GM23338 (cell line): ENCODE measurements around the gene PRPF40B.

Source experiments
- ZNF331 ChIP-seq: fragments of 250-450 bp; sonication (Bioruptor Pico); IDR thresholded peaks from 2 replicates; pipeline ENCODE4 v1.5.0; 2020; ENCODE audit warnings: low read depth, mild to moderate bottlenecking, moderate library complexity
- TF ChIP-seq, protein P1 (sequence below), 2 experiments: fragments of 200-600 bp in 1 of 2; sonication (generic) in 1 of 2; conservative IDR thresholded peaks; 2 replicates each; pipeline versions ENCODE4 v1.5.1 to v1.6.1; 2016 to 2017; ENCODE audit warnings: antibody characterized with exemption in 2 of 2, low read depth in 2 of 2, mild to moderate bottlenecking in 2 of 2, moderate library complexity in 1 of 2

DNA sequence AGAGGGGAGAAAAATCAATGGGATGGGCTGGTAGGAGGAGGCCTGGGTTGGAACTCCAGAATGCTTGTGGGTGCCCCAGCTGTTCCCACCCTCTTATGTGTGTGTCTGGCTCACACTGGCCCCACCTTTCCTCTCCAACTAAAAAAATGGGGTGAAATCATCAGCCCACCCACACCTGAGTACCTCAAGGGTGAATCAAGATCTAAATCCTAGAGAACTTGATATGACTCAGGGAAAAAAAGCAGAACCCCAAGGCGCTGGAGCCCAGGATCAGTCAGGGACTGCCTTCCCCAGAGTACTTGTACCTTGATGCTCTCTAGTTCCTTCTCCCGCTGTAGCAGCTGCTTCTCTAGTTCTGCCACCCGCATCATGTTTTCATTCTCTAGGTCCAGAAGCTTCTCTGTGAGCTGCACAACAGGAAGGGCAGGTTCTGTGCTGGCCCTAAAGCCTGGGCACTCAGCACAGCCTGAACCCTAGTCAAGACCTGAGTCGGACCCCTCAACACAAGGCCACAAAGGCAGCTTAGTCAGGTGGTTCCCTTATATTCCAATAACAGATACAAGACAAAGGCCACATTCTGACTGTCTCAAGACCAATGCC, 29.7 kb downstream of the PRPF40B start:
- no peak for TF ChIP-seq ZNF331 (CRISPR knock-in tag)
- TF ChIP-seq, protein P1, sequence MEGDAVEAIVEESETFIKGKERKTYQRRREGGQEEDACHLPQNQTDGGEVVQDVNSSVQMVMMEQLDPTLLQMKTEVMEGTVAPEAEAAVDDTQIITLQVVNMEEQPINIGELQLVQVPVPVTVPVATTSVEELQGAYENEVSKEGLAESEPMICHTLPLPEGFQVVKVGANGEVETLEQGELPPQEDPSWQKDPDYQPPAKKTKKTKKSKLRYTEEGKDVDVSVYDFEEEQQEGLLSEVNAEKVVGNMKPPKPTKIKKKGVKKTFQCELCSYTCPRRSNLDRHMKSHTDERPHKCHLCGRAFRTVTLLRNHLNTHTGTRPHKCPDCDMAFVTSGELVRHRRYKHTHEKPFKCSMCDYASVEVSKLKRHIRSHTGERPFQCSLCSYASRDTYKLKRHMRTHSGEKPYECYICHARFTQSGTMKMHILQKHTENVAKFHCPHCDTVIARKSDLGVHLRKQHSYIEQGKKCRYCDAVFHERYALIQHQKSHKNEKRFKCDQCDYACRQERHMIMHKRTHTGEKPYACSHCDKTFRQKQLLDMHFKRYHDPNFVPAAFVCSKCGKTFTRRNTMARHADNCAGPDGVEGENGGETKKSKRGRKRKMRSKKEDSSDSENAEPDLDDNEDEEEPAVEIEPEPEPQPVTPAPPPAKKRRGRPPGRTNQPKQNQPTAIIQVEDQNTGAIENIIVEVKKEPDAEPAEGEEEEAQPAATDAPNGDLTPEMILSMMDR (conservative IDR thresholded peaks at IDR 0.05; ENCODE audit: low read depth in 2 of 2), result no peak
